PFSK-1 (cell line): Measurements from ENCODE around the gene PLCD4.

Source experiments
- POLR2AphosphoS5 ChIP-seq: IDR thresholded peaks from 2 replicates; pipeline ENCODE4 v1.6.1; 2012; ENCODE audit warnings: low read depth, mild to moderate bottlenecking, control low read depth, low read length, moderate library complexity
- SIN3A ChIP-seq: IDR thresholded peaks from 2 replicates; pipeline ENCODE4 v1.6.1; 2012; ENCODE audit warnings: mild to moderate bottlenecking, low read length, moderate library complexity, borderline replicate concordance; ENCODE audit not compliant: insufficient read depth

- TF ChIP-seq POLR2AphosphoS5 (no peak), SIN3A (no peak)
Observed at GRCh38 chr2:218566296-218566695, 41.4 kb upstream of the PLCD4 start.
